Loucy (cell line): ENCODE data around the gene SUMF2.
"Not testable (repeated sequence)": the region's sequence is repeated elsewhere in the genome, so short reads cannot be mapped to it uniquely, and the experiment has no call there.

Experiments
- H2AFZ ChIP-seq: fragments of 200-600 bp; sonication (generic); 2 replicates; pipeline ENCODE4 v1.6.0; 2016; ENCODE audit warnings: antibody characterized with exemption, mild to moderate bottlenecking, low read length, moderate library complexity
- H3F3A ChIP-seq: fragments of 200-600 bp; 2 replicates; pipeline ENCODE4 v1.6.0; 2016; ENCODE audit warnings: antibody characterized with exemption, low read depth, mild to moderate bottlenecking
- H3K27me3 ChIP-seq: fragments of 200-600 bp; sonication (generic); 2 replicates; pipeline ENCODE4 v1.6.1; 2014; ENCODE audit warnings: low read length, mild to moderate bottlenecking; ENCODE audit not compliant: insufficient read depth, poor library complexity, severe bottlenecking
- H3K36me3 ChIP-seq: fragments of 200-600 bp; sonication (generic); 2 replicates; pipeline ENCODE4 v1.6.1; 2016; ENCODE audit warnings: low read length; ENCODE audit not compliant: insufficient read depth
- H3K4me1 ChIP-seq: fragments of 200-600 bp; sonication (generic); 2 replicates; pipeline ENCODE4 v1.5.1; 2014; ENCODE audit warnings: low read length, mild to moderate bottlenecking; ENCODE audit not compliant: insufficient read depth, poor library complexity, severe bottlenecking
- H3K4me2 ChIP-seq: fragments of 200-600 bp; sonication (generic); 2 replicates; pipeline ENCODE4 v1.6.0; 2014; ENCODE audit warnings: antibody characterized with exemption, low read length, low read depth, mild to moderate bottlenecking; ENCODE audit not compliant: poor library complexity, severe bottlenecking
- H3K4me3 ChIP-seq: fragments of 200-600 bp; sonication (generic); 2 replicates; pipeline ENCODE4 v1.5.1; 2014; ENCODE audit warnings: low read length, mild to moderate bottlenecking, mixed read lengths; ENCODE audit not compliant: poor library complexity, severe bottlenecking
- H3K79me2 ChIP-seq: fragments of 200-600 bp; sonication (generic); 2 replicates; pipeline ENCODE4 v1.6.1; 2014; ENCODE audit warnings: low read length; ENCODE audit not compliant: insufficient read depth
- H3K9ac ChIP-seq: fragments of 200-600 bp; sonication (generic); 2 replicates; pipeline ENCODE4 v1.6.0; 2014; ENCODE audit warnings: mild to moderate bottlenecking, low read depth, low read length, moderate library complexity; ENCODE audit not compliant: poor library complexity, severe bottlenecking
- H3K9me2 ChIP-seq: fragments of 200-600 bp; sonication (generic); replicated peaks from 2 replicates; pipeline ENCODE4 v1.6.1; 2016; ENCODE audit warnings: low read depth, low read length, mixed read lengths
- H3K9me3 ChIP-seq: fragments of 200-600 bp; sonication (generic); 2 replicates; pipeline ENCODE4 v1.6.1; 2014; ENCODE audit warnings: mild to moderate bottlenecking, antibody characterized with exemption, low read length, low read depth; ENCODE audit not compliant: insufficient read depth
- H4K20me1 ChIP-seq: fragments of 200-600 bp; sonication (generic); 2 replicates; pipeline ENCODE4 v1.6.0; 2014; ENCODE audit warnings: antibody characterized with exemption, low read length, mild to moderate bottlenecking; ENCODE audit not compliant: insufficient read depth, poor library complexity, severe bottlenecking
- CTCF ChIP-seq: fragments of 200-600 bp; sonication (generic); conservative IDR thresholded peaks from 2 replicates; pipeline ENCODE4 v1.5.1; 2014; ENCODE audit warnings: mild to moderate bottlenecking, antibody characterized with exemption, low read length
- EZH2phosphoT487 ChIP-seq: fragments of 200-600 bp; IDR thresholded peaks from 2 replicates; pipeline ENCODE4 v1.6.1; 2018; ENCODE audit warnings: antibody characterized with exemption, mild to moderate bottlenecking, moderate library complexity, borderline replicate concordance

Gene SUMF2

GRCh38 chr7:56030340-56030739 lies 33.7 kb upstream of the SUMF2 start:
- H3K9me2 ChIP-seq: no peaks in the 10 kb centered on the region
- no peak for TF ChIP-seq CTCF
- no peak for TF ChIP-seq EZH2phosphoT487
- H4K20me1 ChIP-seq: no peaks in the 10 kb centered on the region
- no peak overlapping the region for H3K4me3 ChIP-seq
- H3K79me2 ChIP-seq: 0 out of 2 replicates have a peak, but pooled peaks cover 6% of the 10 kb centered on the region
- no peaks in the 10 kb centered on the region for H3K27me3 ChIP-seq
- peaks cover 11% of the 10 kb centered on the region for H3K4me1 ChIP-seq
- no peak overlapping the region for H3K4me2 ChIP-seq
- H3K9me3 ChIP-seq: no peaks in the 10 kb centered on the region
- H3K9ac ChIP-seq: no peak overlapping the region
- H2AFZ ChIP-seq: no peak overlapping the region
- H3K36me3 ChIP-seq: no peaks in the 10 kb centered on the region
- H3F3A ChIP-seq: no peaks in the 10 kb centered on the region; the same call in 1 of the 2 replicates

DNA sequence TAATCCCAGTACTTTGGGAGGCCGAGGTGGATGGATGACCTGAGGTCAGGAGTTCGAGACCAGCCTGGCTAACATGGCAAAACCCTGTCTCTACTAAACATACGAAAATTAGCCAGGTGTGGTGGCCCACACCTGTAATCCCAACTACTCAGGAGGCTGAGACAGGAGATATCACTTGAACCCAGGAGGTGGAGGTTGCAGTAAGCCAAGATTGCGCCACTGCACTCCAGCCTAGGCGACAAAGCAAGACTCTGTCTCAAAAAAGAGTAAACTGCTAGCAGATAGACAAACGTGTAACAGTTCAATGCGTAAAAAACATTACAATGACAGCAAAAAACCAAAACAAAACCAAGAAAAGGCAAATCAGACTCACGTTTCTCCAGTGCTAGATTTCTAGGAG lies 32.5 kb upstream of the SUMF2 start:
- H3K36me3 ChIP-seq, H3K9ac ChIP-seq, H3F3A ChIP-seq, H3K9me2 ChIP-seq, H3K79me2 ChIP-seq, H2AFZ ChIP-seq, H4K20me1 ChIP-seq, H3K9me3 ChIP-seq, H3K27me3 ChIP-seq: not testable (repeated sequence)
- H3K4me3 ChIP-seq: peak overlapping the region; percentile 31
- H3K4me1 ChIP-seq: peaks cover 11% of the 10 kb centered on the region
- H3K4me2 ChIP-seq: peak overlapping the region; percentile 78

DNA sequence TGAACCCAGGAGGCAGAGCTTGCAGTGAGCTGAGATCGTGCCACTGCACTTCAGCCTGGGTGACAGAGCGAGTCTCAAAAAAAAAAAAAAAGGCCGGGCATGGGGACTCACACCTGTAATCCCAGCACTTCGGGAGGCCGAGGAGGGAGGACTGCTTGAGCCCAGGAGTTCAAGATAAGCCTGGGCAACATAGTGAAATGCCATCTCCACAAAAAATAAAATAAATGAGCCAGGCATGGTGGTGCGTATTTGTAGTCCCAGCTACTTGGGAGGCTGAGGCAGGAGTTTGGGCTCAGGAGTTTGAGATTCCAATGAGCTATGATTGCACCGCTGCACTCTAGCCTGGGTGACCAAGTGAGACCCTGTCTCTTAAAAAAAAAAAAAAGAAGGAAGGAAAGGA lies 31.5 kb upstream of the SUMF2 start:
- not testable (repeated sequence) for H3K27me3 ChIP-seq, H3K9me3 ChIP-seq, H3K36me3 ChIP-seq, H4K20me1 ChIP-seq, H3K9me2 ChIP-seq, H2AFZ ChIP-seq, H3F3A ChIP-seq, H3K79me2 ChIP-seq
- Histone ChIP-seq H3K4me1 (peaks cover 11% of the 10 kb centered on the region), H3K4me3 (peak overlapping the region; percentile 89), H3K4me2 (peak overlapping the region; percentile 78), H3K9ac (peak overlapping the region; percentile 39)

DNA sequence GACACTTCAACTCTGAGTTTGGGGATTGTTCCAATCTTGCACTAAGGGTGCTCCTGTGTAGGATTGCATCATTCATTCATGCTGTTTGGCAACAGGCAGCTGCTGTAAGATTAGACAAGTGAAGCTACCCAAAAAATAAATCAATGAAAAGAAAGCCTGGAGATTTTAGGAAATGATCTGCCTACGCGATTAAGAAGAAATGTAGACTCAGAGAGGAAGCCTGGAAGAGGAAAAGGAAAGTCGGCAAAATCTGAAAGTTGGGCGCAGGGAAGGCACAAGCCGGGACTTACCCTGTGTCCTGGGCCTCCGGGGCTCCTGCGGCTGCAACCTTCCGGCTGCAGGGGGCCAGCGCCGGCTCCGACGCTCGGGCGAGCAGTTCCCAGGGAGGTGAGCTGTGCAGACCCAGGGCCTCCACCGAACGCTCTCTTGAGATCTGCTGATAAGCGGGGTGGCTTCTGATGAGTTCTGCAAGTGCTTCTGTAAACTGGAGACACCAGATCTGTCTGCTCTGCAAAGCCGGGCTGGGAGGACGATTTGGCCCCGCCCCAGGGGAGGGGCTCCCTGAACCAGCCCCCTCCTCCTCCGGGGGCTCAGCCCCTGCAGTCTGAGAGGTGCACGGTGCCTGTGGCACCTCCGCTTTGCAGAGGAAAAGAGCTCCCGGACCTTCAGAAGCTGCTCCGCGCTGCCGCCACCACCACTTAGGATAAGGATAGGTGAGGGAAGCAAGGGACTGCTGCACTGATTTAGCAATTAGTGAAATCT lies 30.2 kb upstream of the SUMF2 start:
- Histone ChIP-seq H3K36me3 (no peaks in the 10 kb centered on the region), H3K9me2 (no peaks in the 10 kb centered on the region), H2AFZ (peak overlapping the region; percentile 83), H3K27me3 (no peaks in the 10 kb centered on the region), H3K9ac (peak overlapping the region; percentile 74), H3K4me3 (peak overlapping the region; percentile 89), H3F3A (no peaks in the 10 kb centered on the region; the same call in 1 of the 2 replicates), H3K4me1 (peaks cover 11% of the 10 kb centered on the region), H4K20me1 (no peaks in the 10 kb centered on the region), H3K79me2 (0 out of 2 replicates have a peak, but pooled peaks cover 6% of the 10 kb centered on the region), H3K9me3 (no peaks in the 10 kb centered on the region), H3K4me2 (peak overlapping the region; percentile 78)
- TF ChIP-seq EZH2phosphoT487: no peak
- peak; percentile 34 for TF ChIP-seq CTCF
